Cortex of kidney (tissue), 1 donor: Measurements from ENCODE around the gene ACTL8.

Experiments used
- DNase-seq: peaks from one replicate; lab custom pipeline; 2025; lab: John Stamatoyannopoulos, UW

Gene ACTL8

GRCh38 chr1:17772615-17773212 lies 17.6 kb downstream of the ACTL8 start:
- no peak for DNase-seq

DNA sequence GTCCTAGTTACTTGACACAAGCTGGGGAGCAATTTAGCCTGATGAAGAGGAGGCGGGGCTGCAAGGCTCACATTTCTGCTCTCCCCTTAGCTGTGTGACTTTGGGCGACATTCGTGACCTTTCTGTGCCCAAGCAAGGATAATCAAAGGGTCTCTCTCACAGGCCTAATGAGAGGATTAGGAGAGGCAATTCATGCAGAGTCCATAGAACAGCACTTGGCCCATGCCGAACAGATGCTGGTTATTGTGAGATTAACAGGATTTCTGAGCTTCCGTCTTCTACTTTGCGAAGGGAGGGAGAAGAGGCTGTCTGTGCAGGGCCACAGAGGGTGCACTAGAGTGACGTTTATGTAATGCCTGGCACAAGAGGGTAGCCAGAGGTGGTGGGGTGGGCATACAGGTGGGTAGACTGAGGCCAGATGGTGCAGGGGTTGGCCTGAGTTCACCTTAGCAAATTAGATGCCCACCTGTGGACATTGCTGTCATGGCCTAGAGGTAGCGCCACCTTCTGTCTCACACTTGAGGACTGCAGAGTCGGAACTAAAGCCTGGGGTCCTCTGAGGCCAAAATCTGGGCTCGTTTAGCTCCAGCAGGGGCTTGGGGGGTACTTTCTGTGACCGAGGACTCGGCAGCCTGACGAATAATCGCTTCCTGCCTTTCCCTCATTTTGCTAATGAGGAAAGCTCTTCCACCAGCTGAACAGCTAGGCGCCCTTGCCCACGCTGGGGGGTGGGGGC lies 18.6 kb downstream of the ACTL8 start:
- DNase-seq = no peak

DNA sequence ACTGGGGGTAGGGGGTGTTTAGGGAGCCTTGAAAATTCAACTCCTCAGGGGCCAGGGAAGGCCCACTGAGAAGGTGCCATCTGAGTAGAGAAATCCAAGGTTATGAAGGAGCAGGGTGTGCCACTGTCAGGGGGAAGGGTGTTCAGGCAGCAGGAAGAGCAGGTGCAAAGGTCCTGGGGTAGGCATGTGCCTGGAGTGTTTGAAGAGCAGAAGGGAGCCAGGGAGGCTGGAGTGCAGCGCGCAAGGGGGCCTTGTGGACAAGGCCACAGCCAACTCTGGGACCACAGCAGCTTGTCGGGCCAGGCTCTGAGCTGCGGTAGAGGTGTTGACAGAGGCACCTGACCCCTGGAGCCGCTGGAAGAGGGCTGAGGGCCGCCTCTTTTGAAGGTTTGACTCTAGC lies 19.3 kb downstream of the ACTL8 start:
- no peak for DNase-seq

DNA sequence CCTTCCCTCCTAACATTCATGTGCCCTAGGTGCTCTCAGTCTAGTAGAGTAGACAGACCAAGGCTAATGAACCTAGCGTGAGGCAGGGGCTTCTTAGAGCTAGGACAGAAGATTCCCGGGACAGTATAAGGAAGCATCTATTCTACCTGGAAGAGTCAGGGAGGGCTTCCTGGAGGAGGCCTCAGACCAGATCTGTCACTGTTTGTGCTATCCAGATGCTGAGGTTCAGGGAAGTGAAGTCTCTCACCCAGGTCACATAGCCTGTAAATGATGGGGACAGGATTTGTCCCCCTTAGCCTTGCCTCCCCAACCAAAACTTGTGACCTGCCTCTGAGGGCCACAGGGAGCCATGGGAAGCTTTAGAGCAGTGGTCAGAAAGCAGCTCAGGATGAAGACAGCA lies 20.7 kb downstream of the ACTL8 start:
- no peak for DNase-seq

DNA sequence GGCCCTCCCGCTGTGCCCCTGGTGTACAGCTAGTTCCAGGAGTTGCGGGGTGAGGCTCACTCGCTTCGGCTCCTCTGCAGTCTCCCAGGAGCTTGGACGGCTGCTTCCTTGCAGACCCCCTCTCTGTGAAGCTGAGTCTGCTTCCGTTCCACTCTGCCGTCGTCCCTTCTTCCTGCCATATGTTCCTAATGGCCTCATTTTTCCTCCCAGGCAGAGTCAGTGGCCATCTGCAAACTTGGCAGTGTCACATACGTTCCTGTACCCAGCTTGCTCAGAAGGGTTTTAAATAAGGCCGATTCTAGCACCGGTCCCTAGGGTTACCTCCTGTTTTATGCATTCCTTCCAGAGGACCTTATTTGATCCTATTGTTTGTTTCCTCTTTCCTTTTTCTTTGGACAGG lies 21.3 kb downstream of the ACTL8 start:
- no peak for DNase-seq

GRCh38 chr1:17777330-17777729 lies 22.2 kb downstream of the ACTL8 start:
- no peak for DNase-seq

GRCh38 chr1:17777818-17778217 lies 22.7 kb downstream of the ACTL8 start:
- DNase-seq = no peak

GRCh38 chr1:17780916-17781315 lies 25.8 kb downstream of the ACTL8 start:
- no peak for DNase-seq

- no peak for DNase-seq
Observed at GRCh38 chr1:17789926-17790325, 34.8 kb downstream of the ACTL8 start.

- DNase-seq = no peak
Observed at GRCh38 chr1:17790383-17791054, 35.4 kb downstream of the ACTL8 start.

- DNase-seq = no peak
Observed at GRCh38 chr1:17791055-17791390, 35.9 kb downstream of the ACTL8 start.

- DNase-seq = no peak
Observed at GRCh38 chr1:17791480-17791879, 36.3 kb downstream of the ACTL8 start.

DNA sequence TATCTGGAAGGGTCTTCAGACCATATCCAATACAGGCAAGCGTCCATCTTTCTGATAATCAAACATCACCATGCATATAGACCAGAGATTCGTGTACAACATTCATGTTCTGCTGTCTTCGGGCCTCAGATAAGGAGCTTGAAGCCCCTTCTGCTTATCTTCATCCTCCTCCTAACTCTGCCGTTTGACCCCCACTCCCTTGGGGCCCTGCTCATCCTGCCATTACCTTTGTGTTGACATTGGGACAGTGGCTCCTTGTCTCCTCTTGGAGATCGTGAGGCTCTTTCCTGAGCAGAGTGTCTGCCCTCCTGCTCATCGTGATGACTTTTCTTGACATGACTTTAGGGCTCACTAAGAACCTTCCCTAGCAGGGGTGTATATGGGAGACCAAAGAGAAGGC lies 37.3 kb downstream of the ACTL8 start:
- DNase-seq = no peak

DNA sequence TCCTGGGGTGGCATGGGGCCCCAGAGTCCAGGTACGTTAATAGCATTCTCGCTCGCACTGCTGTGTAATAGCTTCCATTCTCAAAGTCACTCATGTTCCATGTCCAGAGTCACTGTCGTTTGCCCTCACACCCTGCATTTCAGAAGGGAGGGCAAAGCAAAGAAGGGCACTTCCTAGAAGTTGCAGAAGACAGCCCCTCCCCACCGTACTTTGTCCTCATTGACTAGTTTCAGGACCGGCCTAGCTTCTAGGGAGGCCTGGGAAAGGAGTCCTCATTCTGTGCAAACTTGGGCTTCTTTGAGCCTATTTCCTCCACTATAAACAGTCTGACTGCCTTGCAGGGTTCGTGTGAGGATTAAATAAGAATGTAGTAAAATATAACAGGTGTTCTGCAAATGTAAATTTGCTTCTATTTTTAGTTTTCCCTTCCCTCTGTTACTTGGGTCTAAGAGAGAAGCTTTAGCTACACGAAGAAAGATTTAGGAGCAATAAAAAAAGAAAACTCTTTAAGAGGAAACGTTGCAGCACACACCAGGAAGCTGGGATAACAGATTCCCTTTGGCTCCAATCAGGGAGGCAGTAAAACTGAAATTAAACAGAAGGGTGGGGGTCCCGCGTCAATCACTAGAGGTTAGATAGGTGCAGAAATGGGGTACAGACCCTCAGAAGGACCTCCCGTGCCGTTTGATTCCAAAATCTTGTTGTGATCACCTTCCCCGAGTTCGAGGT lies 40.1 kb downstream of the ACTL8 start:
- no peak for DNase-seq

DNA sequence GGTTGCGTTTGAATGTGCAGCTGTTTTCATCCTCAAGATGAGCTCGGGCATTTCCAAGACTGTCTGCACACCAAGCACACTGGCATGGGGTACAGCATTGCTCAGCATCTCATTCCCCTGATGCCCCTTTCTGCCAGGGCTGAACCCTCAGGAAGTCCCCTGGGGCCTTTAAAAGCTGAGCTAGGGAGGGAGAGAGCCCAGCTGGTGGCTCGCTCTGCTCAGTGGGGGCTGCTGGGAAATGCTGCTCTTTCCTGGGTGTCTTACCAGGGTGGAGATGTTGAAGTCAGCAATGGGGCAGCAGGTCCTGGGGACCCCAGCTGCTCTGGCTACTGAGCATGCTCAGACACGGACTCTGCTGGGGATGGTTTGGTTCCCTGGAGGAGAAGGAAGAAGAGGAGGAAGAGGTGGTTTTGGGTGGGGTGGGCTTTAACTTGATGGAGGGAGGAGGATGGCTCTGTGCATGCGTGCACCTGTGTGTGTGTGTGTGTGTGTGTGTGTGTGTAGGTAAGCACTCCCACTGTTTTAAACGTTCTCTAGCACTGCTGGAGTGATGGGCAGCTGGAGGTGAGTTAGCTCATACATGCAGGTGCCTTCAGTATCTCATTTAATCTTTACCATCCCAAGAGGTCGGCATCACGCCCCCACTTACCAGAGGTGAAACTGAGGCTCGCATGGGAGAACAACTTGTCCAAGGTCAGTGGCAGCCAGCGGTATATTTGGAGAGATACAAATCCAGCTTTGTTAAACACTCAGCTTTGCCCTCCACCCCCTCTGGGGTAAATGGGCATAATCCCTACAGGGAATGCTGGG lies 40.9 kb downstream of the ACTL8 start:
- DNase-seq = no peak

GRCh38 chr1:17797478-17797877 lies 42.3 kb downstream of the ACTL8 start:
- DNase-seq = no peak

DNA sequence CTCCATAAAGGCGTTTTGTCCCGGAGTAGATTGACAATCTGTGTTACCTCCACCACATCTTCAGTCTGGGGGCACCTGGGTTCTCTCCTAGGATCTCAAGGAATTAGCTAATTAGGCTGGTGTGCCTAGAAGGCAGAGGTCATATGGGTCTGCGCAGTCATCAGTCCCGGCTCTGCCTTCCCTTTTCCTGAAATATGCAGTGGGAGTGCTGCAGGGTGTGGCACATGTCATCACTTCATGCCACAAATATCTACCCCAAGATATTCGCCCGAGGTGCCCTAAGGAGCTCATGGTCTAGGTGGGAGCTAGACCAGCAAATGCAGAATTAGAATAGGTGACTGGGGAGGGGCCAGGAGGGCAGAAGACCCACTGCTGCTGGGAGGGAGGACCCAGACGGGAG lies 42.9 kb downstream of the ACTL8 start:
- no peak for DNase-seq

GRCh38 chr1:17798799-17799382 lies 43.8 kb downstream of the ACTL8 start:
- no peak for DNase-seq

DNA sequence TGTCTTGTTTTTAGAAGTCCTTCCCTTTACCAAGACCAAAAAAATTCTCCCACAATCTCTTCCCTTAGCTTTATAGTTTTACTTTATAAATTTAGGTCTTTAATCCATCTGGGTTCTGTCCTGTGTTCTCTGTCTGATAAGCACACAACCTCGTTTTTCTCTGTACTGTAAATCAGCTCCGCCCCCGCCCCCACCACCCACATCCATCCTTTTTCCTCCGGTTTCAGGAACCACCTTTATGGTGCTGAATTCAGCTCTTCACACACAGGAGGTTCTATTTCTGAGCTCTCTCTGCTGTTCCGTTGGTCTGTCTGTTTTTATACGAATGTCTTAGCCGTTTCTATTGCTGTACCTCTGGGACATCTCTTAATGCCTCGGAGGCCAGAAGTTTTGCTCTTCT lies 44.5 kb downstream of the ACTL8 start:
- no peak for DNase-seq

GRCh38 chr1:17802164-17802563 lies 47.0 kb downstream of the ACTL8 start:
- DNase-seq = no peak

DNA sequence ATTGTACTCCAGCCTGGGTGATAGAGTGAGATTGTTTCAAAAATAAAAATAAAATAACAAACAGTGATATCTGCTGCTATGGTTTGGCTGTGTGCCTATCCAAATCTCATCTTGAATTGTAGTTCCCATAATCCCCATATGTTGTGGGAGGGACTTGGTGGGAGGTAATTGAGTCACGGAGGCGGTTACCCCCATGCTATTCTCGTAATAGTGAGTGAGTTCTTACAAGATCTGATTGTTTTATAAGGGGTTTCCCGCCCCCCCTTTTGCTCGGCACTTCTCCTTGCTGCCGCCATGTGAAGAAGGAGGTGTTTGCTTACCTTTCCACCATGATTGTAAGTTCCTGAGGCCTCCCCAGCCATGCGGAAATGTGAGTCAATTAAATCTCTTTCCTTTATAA lies 47.8 kb downstream of the ACTL8 start:
- DNase-seq = no peak
